NCI-H526 treated with DMSO at 0.1 percent for 48 hours (cell line): Measurements from ENCODE around the gene HOXC10.

ENCODE experiments used
- DNase-seq: peaks from one replicate; lab custom pipeline; 2025; lab: John Stamatoyannopoulos, UW

Gene HOXC10

GRCh38 chr12:53992377-53992889, 7.5 kb downstream of the HOXC10 start:
- no peak for DNase-seq

DNA sequence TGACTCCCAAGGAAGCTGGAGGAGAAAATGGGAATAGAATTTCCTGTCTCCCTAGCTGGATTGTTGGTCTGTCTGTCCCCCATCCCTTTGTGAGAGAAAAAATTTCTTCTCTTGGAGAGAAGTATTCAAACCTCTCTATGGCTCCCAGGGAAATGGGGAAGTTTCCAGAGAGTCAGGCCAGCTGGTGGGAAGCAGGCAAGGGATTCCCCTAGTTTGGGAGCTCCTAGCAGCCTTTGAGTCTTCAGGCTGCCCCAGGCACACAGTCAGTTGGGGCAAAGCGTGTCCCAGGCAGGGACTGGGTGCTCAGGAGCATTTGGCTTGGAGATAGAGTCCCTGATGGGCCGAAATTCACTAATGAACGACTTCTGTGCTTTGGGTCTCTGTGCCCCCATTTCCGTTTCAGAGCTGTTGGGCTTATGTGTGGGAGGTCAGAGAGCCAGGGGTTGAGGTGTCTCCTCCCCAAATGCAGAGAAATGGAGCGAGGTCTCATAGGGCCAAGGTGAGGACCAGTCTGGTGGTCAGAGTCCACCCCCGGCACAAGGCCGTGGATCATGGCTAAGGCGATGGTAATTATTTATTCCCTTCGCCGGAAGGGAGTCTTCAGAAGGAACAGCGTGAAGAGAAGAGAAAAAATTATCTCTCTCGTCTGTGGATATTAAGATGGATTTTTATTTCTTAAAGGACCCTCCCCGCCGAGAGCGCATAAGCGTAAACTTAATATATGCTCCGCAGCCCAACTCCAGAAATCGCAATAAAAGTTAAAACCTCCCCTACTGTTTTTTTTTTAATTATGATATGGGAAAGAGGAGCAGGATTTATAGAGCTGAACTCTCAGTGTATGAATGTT, 8.4 kb downstream of the HOXC10 start:
- DNase-seq, result no peak

GRCh38 chr12:53994009-53994263, 9.0 kb downstream of the HOXC10 start:
- DNase-seq, result no peak

GRCh38 chr12:53994264-53995001, 9.5 kb downstream of the HOXC10 start:
- DNase-seq, result no peak

- no peak for DNase-seq
Measured at GRCh38 chr12:53995002-53995377, 10.0 kb downstream of the HOXC10 start.

DNA sequence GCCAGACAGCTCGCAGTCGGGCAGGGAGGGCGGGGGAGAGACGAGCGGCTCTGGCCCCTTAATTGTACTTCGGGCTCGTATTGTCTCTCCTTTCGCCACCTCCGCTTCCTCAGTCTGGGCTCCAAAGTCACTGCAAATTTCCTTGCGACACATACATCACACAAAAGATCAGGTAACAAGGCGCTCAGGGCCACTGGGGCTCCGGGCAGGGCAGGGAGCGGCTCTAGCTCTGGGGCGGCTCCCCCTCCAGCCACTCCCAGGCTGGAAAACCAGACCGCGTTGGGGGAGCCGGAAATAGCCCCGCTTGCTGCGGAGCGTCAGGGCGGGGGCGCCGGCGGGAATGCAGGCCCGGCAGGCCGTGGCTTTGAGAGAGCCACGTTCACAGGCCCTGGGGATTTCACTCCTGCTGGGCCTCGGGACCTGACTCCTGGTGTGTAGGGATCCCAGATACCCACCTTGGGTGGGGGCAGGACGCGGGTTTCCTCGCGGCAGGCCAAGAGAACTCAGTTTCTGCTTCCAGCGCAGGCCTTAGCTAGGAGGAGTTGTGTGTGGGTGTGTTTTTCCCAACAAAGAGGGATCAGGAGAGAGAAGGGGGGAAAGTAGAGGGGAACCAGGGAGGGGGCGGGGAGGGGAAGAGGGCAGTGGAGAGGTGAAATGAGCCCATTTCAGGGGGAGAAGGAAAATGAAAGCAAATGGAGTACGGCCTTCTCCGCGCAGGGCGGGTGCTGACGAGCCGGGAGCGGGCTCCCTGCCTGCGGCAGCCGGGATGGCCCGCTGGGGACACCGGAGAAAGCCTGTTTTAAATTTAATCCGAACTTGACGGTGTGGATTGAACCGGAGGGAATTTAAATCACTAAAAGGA, 10.7 kb downstream of the HOXC10 start:
- no peak for DNase-seq

DNA sequence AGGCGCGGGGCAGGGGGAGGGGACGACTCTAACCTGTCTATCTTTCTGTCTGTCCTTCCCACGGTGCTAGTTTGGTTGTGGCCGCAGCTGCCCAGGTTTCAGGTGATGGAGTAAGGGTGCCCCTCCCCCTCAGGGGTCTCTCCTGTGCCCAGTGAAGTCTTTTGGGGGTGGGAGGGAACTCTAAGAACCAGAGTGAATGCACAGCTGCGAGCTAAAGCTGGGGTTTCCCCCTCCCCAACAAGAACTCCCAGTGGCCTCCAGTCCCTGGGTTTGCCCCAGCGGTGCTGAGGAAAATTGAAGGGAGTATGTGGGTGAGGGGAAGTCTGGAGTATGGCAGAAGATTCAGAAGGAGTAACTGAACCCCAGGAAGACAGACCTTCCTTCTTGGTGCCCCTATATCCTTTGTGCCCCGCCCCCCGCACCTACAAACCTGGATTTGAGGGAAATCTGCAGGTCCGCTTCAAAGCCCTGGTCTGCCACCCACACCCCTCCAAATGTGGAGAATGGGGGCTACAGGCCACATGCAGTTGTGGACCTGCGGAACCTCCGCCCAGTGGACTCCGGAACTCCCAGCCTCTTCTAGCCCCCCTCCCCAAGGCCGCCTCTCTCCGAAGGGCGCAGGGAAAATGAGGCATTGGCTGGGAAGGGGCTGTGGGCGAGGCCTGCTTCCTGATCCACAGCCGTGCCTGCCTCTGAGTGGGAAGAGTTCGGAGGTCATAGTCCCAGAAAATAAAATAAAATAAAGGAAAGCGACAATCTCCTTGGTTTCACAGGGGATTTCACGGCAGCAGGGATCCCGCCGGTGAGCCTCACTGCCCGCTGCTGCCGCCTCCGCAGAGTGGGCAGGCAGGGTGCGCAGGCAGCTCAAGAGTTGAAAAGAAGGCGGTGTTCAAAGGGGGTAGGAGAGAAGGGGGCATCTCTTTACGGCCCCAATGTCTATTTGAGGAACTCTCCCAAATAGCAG, 11.6 kb downstream of the HOXC10 start:
- no peak for DNase-seq

GRCh38 chr12:53997204-53998109, 12.5 kb downstream of the HOXC10 start:
- no peak for DNase-seq

DNA sequence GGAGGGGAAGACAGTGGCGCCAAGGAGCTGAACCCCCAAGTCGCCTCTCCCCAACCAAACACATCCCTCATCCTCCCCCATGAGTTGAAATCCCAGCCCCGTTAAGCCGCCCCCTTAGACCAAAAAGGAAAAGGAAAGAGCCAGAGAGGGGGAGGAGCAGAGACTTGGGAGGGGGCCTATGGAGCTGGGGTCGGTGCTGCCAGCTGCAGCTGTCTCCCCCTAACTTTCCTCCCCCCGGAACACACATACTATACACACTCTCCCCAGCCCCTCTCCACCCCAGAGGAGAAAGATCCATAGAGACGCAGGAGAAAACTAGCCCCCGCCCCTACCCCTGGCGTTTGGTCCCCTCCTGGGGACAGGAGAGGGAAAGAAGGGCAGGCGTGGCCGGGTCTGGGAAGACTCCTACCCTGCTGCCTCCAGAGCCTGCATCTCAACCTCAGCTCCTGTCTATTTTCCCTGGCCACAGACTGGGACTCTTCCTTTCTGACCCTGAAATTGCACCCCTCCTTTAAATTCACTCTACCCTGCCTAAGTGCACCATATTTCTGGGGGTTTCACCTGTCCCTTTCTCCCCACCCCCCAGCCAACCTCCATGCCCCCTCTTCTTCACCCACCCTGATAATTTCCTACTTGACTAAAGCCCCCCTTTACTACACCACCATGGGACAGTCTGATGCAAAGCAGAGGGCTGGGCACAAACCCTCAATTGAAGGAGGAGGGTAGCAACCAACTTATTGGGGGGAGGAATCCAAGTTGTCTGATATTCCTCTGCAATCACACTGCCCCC, 13.4 kb downstream of the HOXC10 start:
- DNase-seq, result no peak

DNA sequence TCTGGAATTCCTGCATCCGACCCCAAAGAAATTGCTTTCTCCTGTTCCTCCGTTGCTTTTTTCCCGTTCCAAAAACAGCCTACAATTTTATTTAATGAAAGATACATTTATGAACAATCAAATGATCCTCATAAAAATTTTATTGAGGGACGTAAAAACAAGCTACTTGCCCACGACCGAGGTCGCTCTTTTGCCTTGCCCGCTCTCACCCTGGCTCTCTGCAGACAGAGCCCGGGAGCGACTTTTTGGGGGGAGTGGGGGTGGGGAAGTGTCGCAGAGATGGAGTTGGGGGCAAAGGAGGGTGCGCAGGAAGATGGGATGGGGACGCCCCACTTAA, 13.9 kb downstream of the HOXC10 start:
- DNase-seq, result no peak

GRCh38 chr12:53999559-54000115, 14.7 kb downstream of the HOXC10 start:
- no peak for DNase-seq

- no peak for DNase-seq
Measured at GRCh38 chr12:54000116-54001114, 15.5 kb downstream of the HOXC10 start, which contains the start of gene HOXC9. Gene HOXC9, plus strand, starts transcription at chr12:54000161. Its CDS starts 28 bp downstream, at chr12:54000189.

DNA sequence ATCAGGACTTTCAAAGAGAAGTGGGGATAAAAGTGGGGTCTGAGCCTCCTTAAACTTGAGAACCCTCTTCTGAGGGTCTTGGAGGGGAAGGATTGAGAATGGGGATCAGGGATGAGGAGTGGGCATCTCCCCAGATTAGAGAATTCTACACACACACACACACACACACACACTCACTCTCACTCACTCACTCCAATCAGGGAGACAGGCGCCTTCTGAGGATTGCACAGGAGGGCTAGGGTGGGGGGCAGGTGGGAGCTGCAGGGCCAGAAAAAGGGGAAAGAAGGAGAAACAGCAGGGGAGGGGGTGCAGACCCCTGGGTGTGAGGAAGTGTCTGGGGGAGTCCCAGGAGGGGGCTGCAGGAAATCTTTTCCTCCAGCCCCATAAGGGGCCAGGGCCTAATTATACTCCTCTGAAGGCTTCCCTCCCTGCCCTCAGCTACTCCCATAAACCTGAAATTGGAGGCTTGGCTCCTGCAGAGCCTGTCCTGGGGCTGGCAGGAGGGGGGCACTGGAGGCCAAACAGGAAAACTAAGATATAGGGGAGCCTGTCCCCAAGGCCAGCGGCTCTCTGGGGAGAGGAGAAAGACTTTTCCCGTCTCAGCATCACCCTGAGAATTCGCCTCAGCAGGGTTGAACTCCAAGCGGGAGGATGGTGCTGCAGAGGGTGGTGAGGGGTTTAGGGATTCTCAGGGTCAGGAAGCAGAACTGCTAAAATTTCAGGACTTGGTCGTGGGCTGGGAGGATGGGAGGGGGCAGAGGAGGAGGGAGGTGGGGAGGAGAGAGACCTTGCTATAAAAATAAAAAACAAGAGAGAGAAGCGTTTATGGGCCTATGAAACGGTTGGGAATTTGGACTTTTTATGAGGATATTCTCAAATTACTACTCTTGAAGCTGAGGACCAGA, 16.6 kb downstream of the HOXC10 start:
- DNase-seq, result no peak

DNA sequence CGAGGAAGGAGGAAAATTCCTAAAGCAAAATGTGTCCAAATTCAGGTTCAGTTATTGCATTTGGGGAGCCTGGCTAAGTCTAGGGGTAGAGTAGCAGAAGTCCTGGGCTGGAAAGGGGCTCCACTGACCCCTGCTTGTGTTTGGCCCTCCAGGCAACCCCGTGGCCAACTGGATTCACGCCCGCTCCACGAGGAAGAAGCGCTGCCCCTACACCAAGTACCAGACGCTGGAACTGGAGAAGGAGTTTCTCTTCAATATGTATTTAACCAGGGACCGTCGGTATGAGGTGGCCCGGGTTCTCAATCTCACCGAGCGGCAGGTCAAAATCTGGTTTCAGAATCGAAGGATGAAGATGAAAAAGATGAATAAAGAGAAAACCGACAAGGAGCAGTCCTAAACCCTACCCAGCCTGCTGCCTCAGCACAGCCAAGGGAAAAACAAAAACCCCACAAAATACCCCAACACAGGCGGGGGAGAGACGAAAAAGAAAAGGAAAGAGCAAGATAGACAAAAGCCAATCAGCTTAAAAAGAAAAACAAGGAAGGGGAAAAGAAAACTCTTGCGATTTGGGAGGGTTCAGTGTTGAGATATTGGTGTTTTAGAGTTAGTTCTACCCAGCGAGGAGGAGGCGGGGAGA, 17.4 kb downstream of the HOXC10 start:
- DNase-seq, result no peak

DNA sequence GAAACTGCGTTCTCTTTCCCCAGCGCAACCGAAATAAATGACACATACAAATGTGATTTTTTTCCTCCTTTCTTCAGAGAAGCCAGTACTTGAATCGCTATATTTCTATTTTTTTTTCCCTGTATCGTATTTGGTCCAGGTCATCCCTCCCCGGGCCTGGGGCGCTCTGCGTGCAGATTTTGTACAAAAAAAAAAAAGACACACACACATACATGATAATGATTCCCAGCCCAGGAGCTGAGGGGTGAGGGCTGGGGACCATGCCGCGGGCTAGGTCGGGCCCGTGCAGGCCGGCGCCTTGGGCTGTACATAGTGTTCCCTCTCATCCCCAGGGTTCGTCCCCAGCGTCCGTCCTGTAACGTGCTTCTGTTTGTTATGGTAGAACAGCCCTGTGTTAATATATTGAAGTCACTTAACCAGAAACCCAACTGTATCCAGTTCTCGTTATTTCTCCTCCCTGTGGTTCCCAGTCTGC, 18.0 kb downstream of the HOXC10 start:
- DNase-seq, result no peak

DNA sequence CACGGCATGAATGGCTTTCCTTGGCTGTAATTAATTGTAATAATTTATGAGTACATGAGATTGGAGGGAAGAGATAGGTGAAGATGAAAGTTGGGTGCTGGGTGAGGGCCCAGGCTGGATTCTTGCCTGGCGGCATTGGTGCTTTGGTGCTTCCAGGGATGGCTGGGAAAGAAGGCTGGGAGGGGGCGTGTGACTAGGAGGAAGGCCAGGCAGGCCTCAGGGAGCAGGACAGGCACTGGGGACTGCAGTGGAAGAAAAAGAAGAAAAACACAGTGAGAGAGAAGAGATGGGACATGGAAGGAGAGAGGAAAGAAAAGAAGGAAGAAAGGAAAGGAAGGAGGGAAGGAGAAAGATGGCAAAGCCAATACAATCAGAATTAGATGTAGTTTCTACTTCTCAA, 18.7 kb downstream of the HOXC10 start:
- DNase-seq, result no peak
